ENCODE data around the gene DIABLO. TPM values are rescaled to one million over a fixed set of nuclear protein-coding genes. Genes with fewer than 3 reads are reported as not detected.
A peak's percentile ranks its signal among the peaks of the same experiment; 100 is the strongest.

DIABLO gene
- total RNA-seq, 6 donors from 2014 or later = 27.2 to 61.8 (median 42.1) TPM

DNA sequence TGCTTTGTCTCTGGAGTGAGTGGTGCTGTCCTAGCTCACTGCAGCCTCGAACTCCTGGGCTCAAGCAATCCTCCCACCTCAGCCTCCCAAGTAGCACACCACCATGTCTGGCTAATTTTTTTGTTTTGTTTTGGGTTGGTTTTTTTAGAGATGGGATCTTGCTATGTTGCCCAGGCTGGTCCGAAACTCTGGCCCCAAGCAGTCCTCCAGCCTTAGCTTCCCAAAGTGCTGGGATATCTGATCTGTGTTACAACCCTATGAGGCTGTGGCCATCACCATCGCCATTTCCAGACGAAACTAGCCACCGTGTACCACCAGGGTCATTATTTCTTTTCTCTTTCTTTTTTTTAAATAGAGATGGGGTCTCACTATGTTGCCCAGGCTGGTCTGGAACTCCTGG lies 54.5 kb downstream of the DIABLO start:
- H3K4me3 ChIP-seq = no peak overlapping the region
- no peaks in the 10 kb centered on the region for H3K36me3 ChIP-seq
- 86% methylated on average over 5 of the region's 5 CpGs for WGBS, 2 donors
- no peaks in the 10 kb centered on the region for H3K9me3 ChIP-seq
- no peaks in the 10 kb centered on the region for H3K4me1 ChIP-seq
- TF ChIP-seq POLR2AphosphoS5 (IDR thresholded peaks at IDR 0.05) (no peak), POLR2A (IDR thresholded peaks at IDR 0.05) (no peak), EP300 (IDR thresholded peaks at IDR 0.05) (no peak)
- TF ChIP-seq, protein P1, sequence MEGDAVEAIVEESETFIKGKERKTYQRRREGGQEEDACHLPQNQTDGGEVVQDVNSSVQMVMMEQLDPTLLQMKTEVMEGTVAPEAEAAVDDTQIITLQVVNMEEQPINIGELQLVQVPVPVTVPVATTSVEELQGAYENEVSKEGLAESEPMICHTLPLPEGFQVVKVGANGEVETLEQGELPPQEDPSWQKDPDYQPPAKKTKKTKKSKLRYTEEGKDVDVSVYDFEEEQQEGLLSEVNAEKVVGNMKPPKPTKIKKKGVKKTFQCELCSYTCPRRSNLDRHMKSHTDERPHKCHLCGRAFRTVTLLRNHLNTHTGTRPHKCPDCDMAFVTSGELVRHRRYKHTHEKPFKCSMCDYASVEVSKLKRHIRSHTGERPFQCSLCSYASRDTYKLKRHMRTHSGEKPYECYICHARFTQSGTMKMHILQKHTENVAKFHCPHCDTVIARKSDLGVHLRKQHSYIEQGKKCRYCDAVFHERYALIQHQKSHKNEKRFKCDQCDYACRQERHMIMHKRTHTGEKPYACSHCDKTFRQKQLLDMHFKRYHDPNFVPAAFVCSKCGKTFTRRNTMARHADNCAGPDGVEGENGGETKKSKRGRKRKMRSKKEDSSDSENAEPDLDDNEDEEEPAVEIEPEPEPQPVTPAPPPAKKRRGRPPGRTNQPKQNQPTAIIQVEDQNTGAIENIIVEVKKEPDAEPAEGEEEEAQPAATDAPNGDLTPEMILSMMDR (IDR thresholded peaks at IDR 0.05) = no peak
- no peaks in the 10 kb centered on the region for H3K27me3 ChIP-seq
- H3K27ac ChIP-seq = no peak overlapping the region
- DNase-seq (no peak), ATAC-seq (ENCODE audit: low FRiP score in 2 of 2) (no peak)

DNA sequence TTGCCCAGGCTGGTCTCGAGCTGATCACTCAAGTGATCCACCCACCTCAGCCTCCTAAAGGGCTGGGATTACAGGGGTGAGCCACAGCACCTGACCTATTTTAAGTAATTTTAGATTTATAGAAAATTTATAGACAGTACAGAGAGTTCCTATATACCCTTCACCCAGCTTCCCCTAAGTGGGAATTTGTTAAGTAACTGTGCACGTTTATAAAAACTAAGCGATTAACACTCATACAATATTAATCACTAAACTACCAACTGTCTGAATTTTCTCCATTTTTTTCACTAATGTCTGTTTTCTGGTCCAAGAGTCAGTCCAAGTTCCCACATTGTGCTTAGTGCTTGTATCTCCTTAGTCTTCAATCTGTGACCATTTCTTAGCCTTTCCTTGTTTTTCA lies 57.4 kb downstream of the DIABLO start:
- DNase-seq (no peak), ATAC-seq (ENCODE audit: low FRiP score in 2 of 2) (no peak)
- Histone ChIP-seq H3K9me3 (no peaks in the 10 kb centered on the region), H3K4me3 (no peak overlapping the region), H3K36me3 (no peaks in the 10 kb centered on the region), H3K27me3 (no peaks in the 10 kb centered on the region), H3K27ac (no peak overlapping the region), H3K4me1 (no peaks in the 10 kb centered on the region)
- WGBS, 2 donors = 91 to 97% methylated on average over 3 of the region's 3 CpGs
- no peak for TF ChIP-seq POLR2A (IDR thresholded peaks at IDR 0.05)
- no peak for TF ChIP-seq EP300 (IDR thresholded peaks at IDR 0.05)
- no peak for TF ChIP-seq POLR2AphosphoS5 (IDR thresholded peaks at IDR 0.05)
- TF ChIP-seq, protein P1 (IDR thresholded peaks at IDR 0.05) = no peak

DNA sequence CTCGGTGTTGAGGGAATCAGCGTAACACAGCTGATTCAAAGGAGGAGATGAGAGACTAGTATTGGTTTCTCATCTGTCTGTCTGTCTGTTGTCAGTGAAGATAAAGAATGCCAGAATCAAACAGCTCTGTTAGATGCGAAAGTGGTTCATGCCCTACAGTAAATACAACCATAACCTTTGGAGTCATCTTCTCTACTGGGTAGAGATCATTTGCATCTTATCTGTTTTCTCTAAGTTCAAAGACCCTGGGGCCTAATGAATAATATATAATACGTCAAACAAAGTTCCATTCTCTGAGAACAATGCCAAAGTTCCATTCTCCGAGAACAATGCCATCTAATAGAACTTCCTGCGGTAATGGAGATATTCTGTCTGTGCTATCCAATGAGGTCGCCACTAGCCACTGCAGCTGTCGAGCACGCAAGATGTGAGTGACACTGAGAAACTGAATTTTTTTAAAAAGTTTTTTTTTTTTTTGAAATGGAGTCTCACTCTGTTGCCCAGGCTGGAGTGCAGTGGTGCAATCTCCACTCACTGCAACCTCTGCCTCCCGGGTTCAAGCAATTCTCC lies 58.4 kb downstream of the DIABLO start:
- no peaks in the 10 kb centered on the region for H3K4me1 ChIP-seq
- ATAC-seq (ENCODE audit: low FRiP score in 2 of 2) (no peak), DNase-seq (no peak)
- WGBS, 2 donors = 75 to 82% methylated on average over 10 of the region's 10 CpGs
- H3K9me3 ChIP-seq = no peaks in the 10 kb centered on the region
- H3K4me3 ChIP-seq = no peak overlapping the region
- H3K36me3 ChIP-seq = no peaks in the 10 kb centered on the region
- H3K27ac ChIP-seq = no peak overlapping the region
- no peaks in the 10 kb centered on the region for H3K27me3 ChIP-seq
- TF ChIP-seq POLR2A (IDR thresholded peaks at IDR 0.05) (no peak), EP300 (IDR thresholded peaks at IDR 0.05) (no peak), POLR2AphosphoS5 (IDR thresholded peaks at IDR 0.05) (no peak)
- TF ChIP-seq, protein P1 (IDR thresholded peaks at IDR 0.05) = no peak

DNA sequence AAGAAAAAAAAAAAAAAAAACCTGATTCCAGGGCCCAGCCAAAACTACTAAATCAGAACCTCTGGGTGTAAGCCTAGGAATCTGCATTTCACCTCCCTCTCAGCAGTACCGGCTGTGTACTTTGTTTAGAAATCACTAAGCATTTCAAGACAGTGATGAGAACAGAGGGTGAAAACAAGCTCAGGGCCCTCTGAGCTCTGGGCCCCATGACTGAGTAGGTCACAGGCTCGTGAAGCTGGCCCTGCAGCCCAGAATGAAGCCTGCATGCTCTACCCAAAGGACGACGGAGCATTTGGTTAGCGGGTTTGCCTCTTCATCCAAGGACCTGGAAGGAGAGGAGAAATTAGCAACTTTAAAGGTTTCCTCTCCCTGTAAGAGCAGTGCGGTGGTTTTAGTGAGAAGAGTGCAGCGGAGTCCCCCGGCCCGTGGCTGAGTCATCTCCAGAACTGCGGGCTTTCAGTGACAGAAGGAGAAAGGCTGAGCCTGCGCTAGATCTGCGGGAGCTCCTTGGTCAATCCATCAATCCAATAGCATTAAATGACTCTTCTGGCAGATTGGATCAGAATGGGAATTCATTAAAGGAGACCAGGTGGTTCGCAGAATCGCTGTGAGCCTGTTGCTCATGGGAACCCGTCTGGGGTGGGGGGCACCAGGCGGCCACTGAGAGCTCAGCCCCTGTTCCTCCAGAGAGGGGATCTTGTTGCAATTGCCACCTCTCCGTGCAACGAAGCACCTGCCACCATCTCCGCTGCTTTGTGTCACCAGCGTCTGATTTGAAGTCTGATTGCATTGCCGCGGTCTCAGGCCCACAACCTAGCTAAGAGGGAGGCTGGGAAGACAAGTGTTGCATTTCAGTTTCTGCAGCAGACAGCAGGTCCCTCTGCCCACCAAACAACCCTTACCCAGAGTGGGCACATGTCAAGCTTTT lies 59.2 kb downstream of the DIABLO start:
- ATAC-seq (ENCODE audit: low FRiP score in 2 of 2) = peak in 1 of 2 donors; percentile 16

More for the DNA sequence above, 59.2 kb downstream of the DIABLO start:
- Histone ChIP-seq H3K4me1 (no peaks in the 10 kb centered on the region), H3K27ac (no peak overlapping the region), H3K9me3 (no peaks in the 10 kb centered on the region), H3K27me3 (no peaks in the 10 kb centered on the region), H3K36me3 (no peaks in the 10 kb centered on the region), H3K4me3 (no peak overlapping the region)
- no peak for DNase-seq
- 71 to 77% methylated on average over 22 of the region's 22 CpGs for WGBS, 2 donors
- TF ChIP-seq, protein P1 (IDR thresholded peaks at IDR 0.05) = no peak
- TF ChIP-seq POLR2A (IDR thresholded peaks at IDR 0.05) = no peak
- TF ChIP-seq EP300 (IDR thresholded peaks at IDR 0.05) = no peak
- no peak for TF ChIP-seq POLR2AphosphoS5 (IDR thresholded peaks at IDR 0.05)

All from upper lobe of left lung (tissue), 6 donors.